HL-60 (cell line): ENCODE measurements around the gene OR6T1.

ENCODE experiments used
- DNase-seq, 2 experiments: peaks; one replicate each; pipeline ENCODE4 v3.0.0-alpha.2; 2010 to 2020; ENCODE audit warnings: low read depth in 1 of 2, low spot score in 1 of 2
- H3K27ac ChIP-seq: fragments of 250-450 bp; sonication (Bioruptor Pico); replicated peaks from 2 replicates; pipeline ENCODE4 v1.5.1; 2020; ENCODE audit warnings: mild to moderate bottlenecking, moderate library complexity
- H3K27me3 ChIP-seq: fragments of 250-450 bp; sonication (Bioruptor Pico); 2 replicates; pipeline ENCODE4 v1.5.1; 2021; ENCODE audit warnings: mild to moderate bottlenecking, moderate library complexity; ENCODE audit not compliant: insufficient read depth, poor library complexity, severe bottlenecking
- H3K4me3 ChIP-seq: replicated peaks from 2 replicates; pipeline ENCODE4 v1.5.1; 2011; ENCODE audit warnings: mild to moderate bottlenecking, control low read depth, low read length; ENCODE audit not compliant: insufficient read depth
- CTCF ChIP-seq: IDR thresholded peaks from one replicate; pipeline ENCODE4 v1.5.1; 2011; ENCODE audit warnings: low read length, control low read depth, inconsistent platforms; ENCODE audit not compliant: insufficient read depth
- GABPA ChIP-seq: IDR thresholded peaks from 2 replicates; pipeline ENCODE4 v1.6.1; 2012; ENCODE audit warnings: low read depth
- POLR2AphosphoS5 ChIP-seq: IDR thresholded peaks from 2 replicates; pipeline ENCODE4 v1.6.1; 2012; ENCODE audit warnings: low read depth
- REST ChIP-seq: IDR thresholded peaks from 2 replicates; pipeline ENCODE4 v1.6.1; 2012; ENCODE audit warnings: low read depth; ENCODE audit not compliant: insufficient replicate concordance
- SPI1 ChIP-seq: IDR thresholded peaks from 2 replicates; pipeline ENCODE4 v1.6.1; 2012; ENCODE audit warnings: low read depth, mild to moderate bottlenecking, borderline replicate concordance

OR6T1 gene

GRCh38 chr11:123903932-123904331, 39.7 kb downstream of the OR6T1 start:
- H3K4me3 ChIP-seq: no peak overlapping the region
- DNase-seq: no peak
- no peaks in the 10 kb centered on the region for H3K27me3 ChIP-seq
- no peak overlapping the region for H3K27ac ChIP-seq
- TF ChIP-seq REST: no peak
- TF ChIP-seq SPI1: no peak
- no peak for TF ChIP-seq POLR2AphosphoS5
- no peak for TF ChIP-seq GABPA
- no peak for TF ChIP-seq CTCF

- Histone ChIP-seq H3K27ac (no peak within 1 kb of the TSS), H3K27me3 (no peaks in the 10 kb centered on the region), H3K4me3 (no peak within 1 kb of the TSS)
- TF ChIP-seq SPI1 (no peak), REST (no peak), POLR2AphosphoS5 (no peak), GABPA (no peak), CTCF (no peak)
- DNase-seq: no peak
These were observed 41.8 kb downstream of the OR6T1 start, which contains the start of gene OR8D4 for GRCh38 chr11:123901867-123902266. TSS of gene OR8D4 (plus strand) at chr11:123902167. CDS start at chr11:123906432, 4,265 bp downstream.

- TF ChIP-seq GABPA (no peak), REST (no peak), CTCF (no peak), SPI1 (no peak), POLR2AphosphoS5 (no peak)
- no peak overlapping the region for H3K4me3 ChIP-seq
- no peak overlapping the region for H3K27ac ChIP-seq
- no peaks in the 10 kb centered on the region for H3K27me3 ChIP-seq
- DNase-seq: no peak
These were observed 43.8 kb downstream of the OR6T1 start for GRCh38 chr11:123899792-123900191.
